ENCODE data around the gene TUBG1. TPM values are rescaled to one million over a fixed set of nuclear protein-coding genes. Genes with fewer than 3 reads are reported as not detected.
A peak's percentile ranks its signal among the peaks of the same experiment; 100 is the strongest.

Gene TUBG1
- total RNA-seq, 2 donors from 2014 or later = 17.4 to 23.1 TPM

GRCh38 chr17:42584880-42585279, 24.6 kb upstream of the TUBG1 start:
- Histone ChIP-seq H3K27me3 (no peaks in the 10 kb centered on the region), H3K27ac (peak overlapping the region in 2 of 4 donors; percentile 30 to 50), H3K4me3 (no peak overlapping the region), H3K36me3 (replicated peaks in 1 of 2; ENCODE audit: insufficient read depth in 1 of 2, low read depth in 2 of 2) (peaks cover 22 to 49% of the 10 kb centered on the region in 2 donors), H3K9me3 (no peaks in the 10 kb centered on the region), H3K4me1 (peaks cover 14% of the 10 kb centered on the region)
- intact Hi-C loops (cut with DNase I) = no loop called here
- no peak for TF ChIP-seq CTCF (IDR thresholded peaks at IDR 0.05)
- no peak for TF ChIP-seq POLR2A (IDR thresholded peaks at IDR 0.05)
- WGBS, 2 donors = 72 to 89% methylated on average over 9 of the region's 9 CpGs
- DNase-seq (no peak), ATAC-seq (no peak)

- Histone ChIP-seq H3K36me3 (replicated peaks in 1 of 2; ENCODE audit: insufficient read depth in 1 of 2, low read depth in 2 of 2) (peaks cover 22 to 51% of the 10 kb centered on the region in 2 donors), H3K27me3 (no peaks in the 10 kb centered on the region), H3K9me3 (no peaks in the 10 kb centered on the region), H3K27ac (peak overlapping the region in 2 of 4 donors; percentile 30 to 50), H3K4me1 (peaks cover 14% of the 10 kb centered on the region), H3K4me3 (no peak overlapping the region)
- 22 to 25% methylated on average over 1 of the region's 1 CpG for WGBS, 2 donors
- DNase-seq (peak in 1 of 4 donors; percentile 39), ATAC-seq (peak; percentile 64)
- TF ChIP-seq CTCF (IDR thresholded peaks at IDR 0.05) = no peak
- TF ChIP-seq POLR2A (IDR thresholded peaks at IDR 0.05) = no peak
- intact Hi-C loops (cut with DNase I) = no loop called here
Measured at GRCh38 chr17:42585353-42585752, 24.1 kb upstream of the TUBG1 start.

- no peak for TF ChIP-seq CTCF (IDR thresholded peaks at IDR 0.05)
- no peak for TF ChIP-seq POLR2A (IDR thresholded peaks at IDR 0.05)
- no peaks in the 10 kb centered on the region for H3K27me3 ChIP-seq
- intact Hi-C loops (cut with DNase I) = no loop called here
- DNase-seq (no peak), ATAC-seq (no peak)
- H3K36me3 ChIP-seq (replicated peaks in 1 of 2; ENCODE audit: insufficient read depth in 1 of 2, low read depth in 2 of 2) = peaks cover 18 to 51% of the 10 kb centered on the region in 2 donors
- H3K9me3 ChIP-seq = no peaks in the 10 kb centered on the region
- H3K4me1 ChIP-seq = peaks cover 14% of the 10 kb centered on the region
- WGBS, 2 donors = 77 to 83% methylated on average over 7 of the region's 7 CpGs
- no peak overlapping the region for H3K4me3 ChIP-seq
- peak overlapping the region in 1 of 4 donors; percentile 1 for H3K27ac ChIP-seq
Measured at GRCh38 chr17:42586514-42587230, 22.8 kb upstream of the TUBG1 start.

- TF ChIP-seq CTCF (IDR thresholded peaks at IDR 0.05) = no peak
- no peak for TF ChIP-seq POLR2A (IDR thresholded peaks at IDR 0.05)
- intact Hi-C loops (cut with DNase I) = no loop called here
- WGBS, 2 donors = 94 to 97% methylated on average over 2 of the region's 2 CpGs
Measured at GRCh38 chr17:42590886-42591285, 18.6 kb upstream of the TUBG1 start.

GRCh38 chr17:42591411-42591810, 18.1 kb upstream of the TUBG1 start:
- 88 to 91% methylated on average over 9 of the region's 9 CpGs for WGBS, 2 donors
- ATAC-seq = no peak
- no peaks in the 10 kb centered on the region for H3K27me3 ChIP-seq
- no peaks in the 10 kb centered on the region for H3K9me3 ChIP-seq
- intact Hi-C loops (cut with DNase I) = no loop called here
- H3K4me3 ChIP-seq = no peak overlapping the region
- H3K4me1 ChIP-seq = no peaks in the 10 kb centered on the region
- TF ChIP-seq CTCF (IDR thresholded peaks at IDR 0.05) = no peak
- no peak for TF ChIP-seq POLR2A (IDR thresholded peaks at IDR 0.05)
- no peak overlapping the region for H3K27ac ChIP-seq
- H3K36me3 ChIP-seq (replicated peaks in 1 of 2; ENCODE audit: insufficient read depth in 1 of 2, low read depth in 2 of 2) = peaks cover 0 to 24% of the 10 kb centered on the region in 2 donors
- DNase-seq = no peak

More at GRCh38 chr17:42590886-42591285, 18.6 kb upstream of the TUBG1 start:
- DNase-seq (no peak), ATAC-seq (no peak)
- peaks cover 4% of the 10 kb centered on the region for H3K4me1 ChIP-seq
- no peaks in the 10 kb centered on the region for H3K27me3 ChIP-seq
- H3K9me3 ChIP-seq = no peaks in the 10 kb centered on the region
- H3K36me3 ChIP-seq (replicated peaks in 1 of 2; ENCODE audit: insufficient read depth in 1 of 2, low read depth in 2 of 2) = peaks cover 0 to 25% of the 10 kb centered on the region in 2 donors
- no peak overlapping the region for H3K4me3 ChIP-seq
- no peak overlapping the region for H3K27ac ChIP-seq

Measured in body of pancreas (tissue), 4 donors.